Fibroblast of the conjunctiva (primary cell): ENCODE measurements around the gene RAD18.
A peak's percentile ranks its signal among the peaks of the same experiment; 100 is the strongest.

Source experiments
- DNase-seq: peaks from one replicate; pipeline ENCODE4 v3.0.0-alpha.2; 2010; ENCODE audit warnings: low read depth

Gene RAD18, protein sequence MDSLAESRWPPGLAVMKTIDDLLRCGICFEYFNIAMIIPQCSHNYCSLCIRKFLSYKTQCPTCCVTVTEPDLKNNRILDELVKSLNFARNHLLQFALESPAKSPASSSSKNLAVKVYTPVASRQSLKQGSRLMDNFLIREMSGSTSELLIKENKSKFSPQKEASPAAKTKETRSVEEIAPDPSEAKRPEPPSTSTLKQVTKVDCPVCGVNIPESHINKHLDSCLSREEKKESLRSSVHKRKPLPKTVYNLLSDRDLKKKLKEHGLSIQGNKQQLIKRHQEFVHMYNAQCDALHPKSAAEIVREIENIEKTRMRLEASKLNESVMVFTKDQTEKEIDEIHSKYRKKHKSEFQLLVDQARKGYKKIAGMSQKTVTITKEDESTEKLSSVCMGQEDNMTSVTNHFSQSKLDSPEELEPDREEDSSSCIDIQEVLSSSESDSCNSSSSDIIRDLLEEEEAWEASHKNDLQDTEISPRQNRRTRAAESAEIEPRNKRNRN

DNA sequence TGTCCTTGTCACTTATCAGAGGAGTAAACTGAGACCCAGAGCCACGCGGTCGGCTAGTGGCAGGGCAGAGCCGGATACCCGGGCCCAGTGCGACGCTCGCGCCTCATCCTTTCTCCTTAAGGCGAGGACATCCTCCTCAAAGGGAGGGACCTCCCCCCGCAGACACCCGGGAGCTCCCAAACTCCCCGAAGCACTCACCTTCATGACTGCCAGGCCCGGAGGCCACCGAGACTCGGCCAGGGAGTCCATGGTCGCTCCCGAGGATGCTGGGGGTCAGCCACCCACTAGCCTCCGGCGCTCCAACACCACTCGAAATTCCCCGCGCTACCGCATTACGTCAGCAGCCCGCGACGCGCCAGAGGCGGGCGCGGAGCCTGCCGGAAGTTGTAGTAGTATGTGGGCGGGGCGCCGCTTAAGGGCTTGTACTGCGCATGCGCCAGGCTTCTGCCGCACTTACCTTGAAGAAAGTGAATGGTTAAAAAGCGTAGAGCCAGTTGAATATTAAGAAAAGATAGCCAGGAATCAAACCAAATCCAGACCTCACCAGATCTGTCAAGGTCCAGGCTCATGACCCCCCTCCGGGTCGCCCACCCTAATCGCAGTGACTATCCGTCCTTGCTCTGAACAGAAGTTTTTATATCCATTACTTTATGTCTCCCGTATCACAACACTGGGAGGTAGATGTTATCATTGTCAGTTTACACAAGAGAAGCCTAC lies at the start of gene RAD18:
Gene RAD18 (minus strand): TSS at position 336 of the 717 bp plus-strand sequence. CDS start 87 bp downstream, at position 249.
- peak; percentile 83 for DNase-seq

DNA sequence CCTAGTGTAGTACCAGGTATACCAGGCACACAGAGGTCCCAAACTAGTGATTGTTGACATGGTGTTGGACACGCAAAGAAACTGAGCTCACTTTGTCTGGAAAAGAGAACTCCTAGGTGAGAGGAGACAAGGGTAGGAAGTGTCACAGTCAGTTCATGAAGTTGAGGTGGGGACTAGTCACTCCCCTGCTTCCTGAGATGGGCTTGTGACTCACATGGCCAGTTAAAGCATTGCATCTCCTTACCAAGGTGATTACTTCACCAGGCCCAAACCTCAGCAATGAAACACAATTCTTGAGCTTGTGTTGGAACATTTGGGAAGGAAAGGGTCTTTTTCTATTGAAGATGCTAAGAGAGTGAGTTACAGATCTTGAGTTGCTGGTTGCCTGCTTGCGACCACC lies 49.2 kb upstream of the RAD18 start:
- DNase-seq, result no peak

DNA sequence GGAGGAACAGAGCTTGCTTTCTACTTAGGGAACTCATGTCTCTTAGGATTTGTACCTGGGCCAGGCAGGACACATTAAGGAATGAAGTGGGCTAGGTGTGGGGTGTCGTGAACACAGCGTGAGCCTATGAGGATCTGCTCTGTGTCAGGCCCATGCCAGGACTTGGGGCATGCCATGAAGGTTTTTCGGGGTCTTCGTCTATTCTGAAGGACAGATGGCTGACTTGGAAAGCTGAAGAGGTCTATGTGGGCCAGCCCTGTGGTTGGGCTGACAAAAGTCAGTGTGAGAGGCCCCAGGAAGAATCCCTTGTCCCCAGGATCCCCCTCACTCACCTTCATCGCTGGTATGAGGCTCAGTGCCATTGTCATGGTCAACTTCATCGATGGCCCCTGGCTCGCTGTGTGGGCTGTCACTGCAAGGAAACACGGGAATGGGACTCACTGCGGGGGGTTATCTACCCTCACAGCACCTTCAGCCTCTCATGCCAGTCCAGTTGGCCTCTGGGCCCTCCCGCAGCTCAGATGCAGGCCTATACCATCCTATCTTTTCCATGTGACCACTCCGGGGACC lies 46.8 kb upstream of the RAD18 start:
- no peak for DNase-seq

DNA sequence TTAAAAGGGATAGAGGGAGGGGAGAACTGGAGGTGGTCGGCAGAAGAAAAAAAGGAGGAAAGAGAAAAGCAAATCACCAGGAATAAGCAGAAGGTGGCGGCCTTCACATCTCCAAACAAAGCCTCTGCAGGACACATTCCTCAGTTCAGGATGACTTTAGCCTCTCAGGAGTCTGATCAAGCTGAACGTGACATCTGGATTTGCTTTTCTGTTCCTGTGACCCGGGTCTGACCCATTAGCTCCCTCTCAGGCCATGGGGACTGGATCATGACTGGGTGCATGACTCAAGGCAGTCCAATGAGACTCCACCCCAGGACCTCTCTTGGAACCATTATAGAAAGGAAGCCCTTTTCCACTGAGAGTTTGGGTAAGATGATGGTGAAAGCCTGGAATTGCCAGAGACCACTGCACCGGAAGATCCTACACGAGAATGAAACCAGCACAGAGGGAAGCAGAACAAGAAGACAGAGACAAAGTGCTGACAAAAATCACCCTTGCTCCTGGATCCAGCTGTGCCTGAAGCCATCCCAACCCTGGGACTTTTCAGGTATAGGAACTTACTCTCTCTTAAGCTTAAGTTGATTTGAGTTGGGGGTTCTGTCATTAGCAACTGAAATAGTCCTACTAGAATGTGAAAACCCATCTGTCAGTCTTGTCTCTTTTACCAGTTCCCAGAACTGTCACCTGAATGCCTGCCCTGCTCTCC lies 45.4 kb upstream of the RAD18 start:
- peak; percentile 9 for DNase-seq

DNA sequence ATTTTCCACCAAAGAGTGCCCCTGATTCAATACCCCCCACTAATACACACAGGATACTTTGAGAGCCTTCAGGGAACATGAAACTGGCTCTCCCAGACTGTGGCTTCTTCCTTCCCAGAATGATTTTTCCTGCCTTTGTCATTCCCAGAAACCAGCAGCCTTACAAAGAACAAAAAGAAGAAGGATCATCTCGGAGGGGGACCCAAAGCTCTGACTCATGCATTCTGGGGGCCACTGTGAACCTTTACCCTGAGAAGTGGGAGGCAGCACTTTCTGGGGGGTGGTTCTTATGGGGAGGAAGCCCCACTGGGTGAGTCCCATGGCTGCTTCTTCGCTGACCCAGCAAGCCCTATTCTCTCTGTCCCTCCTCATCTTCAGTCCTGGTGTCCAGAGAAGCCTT lies 44.7 kb upstream of the RAD18 start:
- DNase-seq, result no peak

DNA sequence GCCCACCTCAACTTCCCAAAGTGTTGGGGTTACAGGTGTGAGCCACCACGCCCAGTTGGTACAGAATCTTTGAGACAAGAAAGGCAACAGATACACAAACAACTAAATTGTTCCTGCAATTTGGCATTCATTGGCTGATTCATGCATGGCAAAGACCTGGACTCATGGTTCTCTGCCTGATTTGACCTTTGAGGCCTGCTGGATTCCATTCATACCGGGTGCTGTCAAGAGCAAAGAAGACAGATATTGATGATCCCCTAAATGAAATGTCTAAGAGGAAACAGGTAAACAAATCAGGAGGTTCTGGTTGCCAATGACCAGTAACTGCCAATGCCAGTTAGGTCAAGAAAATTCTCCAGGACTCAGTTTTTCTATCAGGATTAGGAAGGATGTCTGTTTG lies 43.9 kb upstream of the RAD18 start:
- DNase-seq, result no peak

DNA sequence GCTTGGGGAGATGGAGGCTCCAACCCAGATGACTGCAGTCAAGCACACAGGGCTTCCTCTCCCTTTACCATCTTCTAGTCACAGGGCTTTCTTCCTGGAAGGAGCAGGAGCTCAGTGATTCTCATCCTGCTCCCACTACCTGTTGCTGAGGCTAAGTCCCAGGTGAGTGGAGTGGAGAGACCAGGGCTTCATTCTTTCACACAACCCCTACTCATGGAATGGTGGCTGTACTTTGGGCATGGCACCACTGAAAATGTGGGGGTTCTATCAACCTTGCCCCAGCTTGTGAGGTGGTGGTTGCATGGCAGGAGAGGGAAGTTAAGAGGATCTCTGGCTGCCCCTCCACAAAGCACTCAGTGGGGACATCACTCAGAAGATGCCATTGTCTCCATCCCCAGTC lies 36.8 kb upstream of the RAD18 start:
- DNase-seq, result no peak

DNA sequence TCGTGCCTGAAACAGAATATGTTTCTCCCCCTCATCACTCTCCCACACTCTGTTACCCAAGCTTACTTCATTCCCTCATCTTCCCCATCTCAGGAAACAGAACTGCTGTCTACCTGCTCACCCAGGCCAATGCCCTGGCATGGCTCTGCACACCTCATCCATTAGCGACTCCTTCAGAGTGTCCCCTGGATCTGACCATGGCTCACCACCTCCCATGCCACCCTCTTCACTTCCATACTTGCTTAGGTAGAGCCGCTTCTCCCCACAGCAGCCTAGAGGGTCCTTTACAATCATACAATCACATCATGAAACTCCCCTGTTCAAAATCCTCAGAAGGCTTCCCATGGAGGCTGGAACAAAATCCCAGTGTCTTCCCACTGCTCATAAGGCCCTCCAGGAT lies 33.9 kb upstream of the RAD18 start:
- DNase-seq, result no peak

DNA sequence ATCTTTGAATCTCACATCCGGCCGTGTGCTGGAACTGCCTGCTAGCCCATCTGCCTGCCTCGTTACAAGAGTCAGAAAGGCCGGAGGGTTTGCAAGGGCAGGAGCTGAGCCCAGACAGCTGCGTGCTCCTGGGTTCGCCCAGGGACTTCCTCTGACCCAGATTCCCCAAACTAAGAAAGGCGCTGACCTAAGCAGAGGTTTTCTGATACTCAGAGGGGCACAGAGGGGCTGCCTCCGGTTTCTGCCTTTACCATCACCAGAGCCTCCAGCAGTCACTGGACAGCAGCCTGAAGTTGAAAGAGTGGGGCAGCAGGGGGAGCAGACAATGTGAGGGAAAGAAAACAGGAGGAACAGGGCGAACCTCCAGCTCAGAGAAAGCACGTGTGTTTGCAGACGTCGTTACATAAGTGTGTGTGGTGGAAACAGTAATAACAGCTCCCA lies 33.4 kb upstream of the RAD18 start:
- peak; percentile 4 for DNase-seq

DNA sequence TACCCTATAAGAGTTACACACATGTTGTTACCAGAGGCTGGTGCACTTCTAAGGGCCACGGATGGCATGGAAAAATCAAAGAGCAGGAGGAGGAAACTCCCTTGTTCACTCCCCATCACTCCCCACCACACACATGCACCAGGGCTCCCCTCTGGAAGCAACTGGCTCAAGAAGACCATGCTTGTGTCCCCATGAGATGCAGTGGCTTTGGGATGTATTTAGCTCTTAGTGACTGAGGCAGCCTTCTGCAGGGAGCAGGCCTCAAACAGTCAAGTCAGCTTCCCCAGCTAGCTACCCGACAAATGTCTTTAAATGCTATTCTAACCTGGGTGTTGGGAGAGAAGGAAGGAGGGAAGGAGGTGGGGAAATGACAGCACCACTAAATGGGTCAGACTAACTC lies 32.9 kb upstream of the RAD18 start:
- no peak for DNase-seq

DNA sequence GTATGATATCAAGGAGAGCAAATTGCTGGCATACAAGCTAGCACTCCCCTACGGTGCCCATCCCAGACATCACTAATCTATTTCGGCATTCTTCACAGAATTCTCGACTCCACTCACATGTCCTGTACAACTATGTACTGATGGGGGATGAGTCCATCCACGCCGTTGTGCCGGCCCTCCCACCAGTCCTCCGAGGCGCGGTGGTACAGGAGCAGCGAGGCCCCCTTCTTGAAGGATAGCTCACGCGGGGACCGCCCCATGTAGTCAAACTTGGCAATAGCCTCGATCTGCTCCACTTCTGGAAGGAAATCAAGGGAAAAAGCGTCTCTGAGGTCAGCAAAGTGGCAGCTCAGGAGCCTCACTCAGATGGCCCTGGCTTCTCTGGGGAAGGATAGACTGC lies 31.0 kb upstream of the RAD18 start:
- no peak for DNase-seq

DNA sequence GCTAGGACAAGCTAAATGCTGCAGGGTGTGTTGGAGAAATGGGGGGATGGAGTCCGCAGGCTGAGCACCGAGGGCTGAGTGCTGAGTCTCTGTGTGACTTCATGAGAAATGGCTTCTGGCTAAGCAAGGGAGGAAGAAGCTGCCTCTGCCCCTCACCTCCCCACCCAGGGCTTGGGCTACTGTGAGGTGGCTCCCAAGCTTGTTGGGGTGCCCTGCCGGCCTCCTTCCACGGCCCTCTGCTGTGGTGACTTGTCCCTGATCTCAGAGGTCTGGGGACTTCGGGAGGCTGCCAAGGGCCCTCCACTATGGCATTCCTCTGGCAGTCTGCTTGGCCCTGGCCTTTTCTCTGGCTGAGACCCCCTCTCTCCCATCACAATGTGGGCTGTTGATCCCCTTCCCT lies 30.1 kb upstream of the RAD18 start:
- no peak for DNase-seq

DNA sequence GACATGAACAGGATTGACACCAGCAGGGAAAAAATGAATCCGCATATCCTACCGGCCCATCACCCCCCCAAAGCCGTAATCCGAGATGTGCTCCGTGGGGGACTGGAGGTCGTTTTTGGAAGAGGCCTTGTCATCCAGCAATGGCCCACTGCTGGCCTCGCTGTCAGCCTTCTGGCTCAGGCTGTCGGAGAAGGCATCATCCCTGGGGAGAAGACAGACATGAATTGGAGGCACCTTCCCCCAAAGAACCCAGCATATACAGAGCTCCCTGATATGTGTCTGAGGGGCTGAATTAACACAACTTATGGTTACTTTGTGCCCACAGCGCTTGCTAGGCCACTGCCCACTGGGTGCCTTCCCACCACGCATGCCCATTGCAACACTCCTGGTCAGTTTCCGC lies 29.6 kb upstream of the RAD18 start:
- DNase-seq, result no peak

DNA sequence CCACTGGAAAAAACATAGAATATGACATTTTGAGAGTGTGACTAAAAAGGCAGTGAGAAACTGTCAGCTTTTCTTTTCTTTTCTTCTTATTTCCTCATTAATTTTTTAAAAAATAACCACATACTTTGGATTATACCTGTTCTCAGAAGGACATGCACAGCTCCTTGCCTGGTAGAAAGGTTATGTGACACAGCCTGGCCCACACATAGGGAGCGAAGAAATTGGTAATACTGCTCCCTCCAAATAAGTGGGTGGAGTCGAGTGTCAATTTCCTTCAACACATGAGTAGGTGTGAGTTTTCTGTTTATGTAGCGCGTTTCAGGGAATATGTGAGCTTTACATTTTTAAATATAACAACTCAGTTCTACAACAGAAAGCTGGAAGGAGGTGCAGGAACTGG lies 28.9 kb upstream of the RAD18 start:
- no peak for DNase-seq

DNA sequence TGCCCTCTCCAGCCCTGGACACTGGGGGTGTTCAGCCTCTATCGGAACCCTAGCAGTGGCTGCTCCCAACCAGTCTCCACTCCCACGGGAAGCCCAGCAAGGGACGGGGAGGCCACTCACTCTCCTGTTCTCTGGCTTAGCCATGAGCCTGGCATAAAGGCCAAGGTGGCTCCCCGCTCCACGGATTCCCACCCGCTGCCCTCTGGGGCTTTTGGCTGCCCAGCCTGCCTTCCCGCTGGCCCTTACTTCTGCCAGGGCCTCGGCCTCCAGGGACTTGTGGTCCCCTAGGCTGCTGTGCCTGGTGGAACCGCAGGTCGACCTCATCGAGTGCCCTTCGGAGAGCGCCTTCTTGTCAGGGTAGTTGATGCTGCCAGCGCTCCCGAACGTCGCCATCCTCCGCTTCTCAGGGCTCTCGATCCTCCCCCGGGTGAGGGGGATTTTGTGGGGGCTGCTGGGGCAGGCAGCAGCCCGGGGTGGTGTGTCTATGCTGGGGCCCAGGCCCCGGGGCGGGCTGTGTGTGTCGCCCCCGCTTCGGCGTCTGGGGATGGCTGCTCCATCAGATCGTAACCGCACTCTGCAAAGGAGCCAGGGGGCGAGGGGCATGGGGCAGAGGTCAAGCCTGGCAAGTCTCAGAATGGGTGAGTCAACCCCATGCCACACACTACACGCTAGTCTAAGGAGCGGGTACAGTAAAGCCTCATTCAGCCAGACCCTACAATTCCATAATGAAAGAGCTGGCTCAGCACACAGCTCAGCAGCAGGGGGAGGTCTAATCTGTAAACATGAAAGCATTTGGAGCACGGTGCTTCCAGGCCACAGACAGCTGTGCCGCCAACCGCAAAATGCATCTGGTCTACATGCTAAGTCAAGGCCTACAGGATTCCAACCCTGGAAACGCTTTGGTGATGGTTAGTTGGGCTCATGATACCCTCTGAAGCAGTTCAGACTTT lies 27.3 kb upstream of the RAD18 start:
- DNase-seq, result peak; percentile 12

DNA sequence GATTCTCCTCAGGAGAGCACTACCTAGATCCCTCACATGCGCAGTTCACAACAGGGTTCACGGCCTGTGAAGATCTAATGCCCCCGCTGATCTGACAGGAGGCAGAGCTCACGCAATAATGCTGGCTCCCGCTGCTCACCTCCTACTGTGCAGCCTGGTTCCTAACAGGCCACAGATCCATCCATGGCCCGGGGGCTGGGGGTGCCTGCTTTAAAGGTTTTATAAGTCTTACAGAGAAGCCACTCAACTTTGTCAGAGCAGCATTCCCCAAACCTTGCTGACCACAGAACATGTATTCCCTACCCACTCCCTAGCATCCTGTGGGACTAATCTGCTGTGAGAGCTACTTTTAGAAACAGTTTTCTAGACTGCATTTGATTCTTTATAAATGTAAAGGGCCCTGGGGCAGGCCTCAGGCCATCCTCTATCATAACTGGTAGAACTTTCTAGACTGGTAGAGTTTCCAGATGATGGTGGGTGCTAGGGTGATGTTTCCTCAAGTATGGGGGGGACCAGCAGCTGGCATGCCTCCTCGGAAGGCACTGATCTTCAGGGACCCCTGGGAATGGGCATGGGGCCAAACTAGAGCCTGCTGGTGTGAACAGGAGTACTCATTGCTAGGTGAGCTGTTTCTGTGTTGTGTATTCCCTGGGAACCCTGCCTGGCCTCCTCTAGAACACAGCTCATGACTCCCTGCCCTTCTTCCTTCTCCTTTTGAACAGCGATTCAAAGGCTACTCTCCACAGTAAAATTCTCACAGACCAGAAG lies 25.7 kb upstream of the RAD18 start:
- no peak for DNase-seq

DNA sequence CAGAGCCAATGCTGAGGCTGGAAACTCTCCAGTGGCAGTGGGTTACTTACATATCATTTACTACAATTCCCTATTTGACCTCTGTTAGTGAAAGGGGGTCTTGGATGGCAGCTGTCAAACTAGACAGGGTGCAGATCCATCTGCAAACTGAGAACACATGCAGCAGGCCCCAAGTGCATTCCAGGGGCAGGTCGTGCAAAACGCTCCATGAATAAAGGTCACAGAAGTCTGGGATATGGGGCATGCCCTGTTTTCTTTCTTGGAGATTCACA lies 25.0 kb upstream of the RAD18 start:
- no peak for DNase-seq

DNA sequence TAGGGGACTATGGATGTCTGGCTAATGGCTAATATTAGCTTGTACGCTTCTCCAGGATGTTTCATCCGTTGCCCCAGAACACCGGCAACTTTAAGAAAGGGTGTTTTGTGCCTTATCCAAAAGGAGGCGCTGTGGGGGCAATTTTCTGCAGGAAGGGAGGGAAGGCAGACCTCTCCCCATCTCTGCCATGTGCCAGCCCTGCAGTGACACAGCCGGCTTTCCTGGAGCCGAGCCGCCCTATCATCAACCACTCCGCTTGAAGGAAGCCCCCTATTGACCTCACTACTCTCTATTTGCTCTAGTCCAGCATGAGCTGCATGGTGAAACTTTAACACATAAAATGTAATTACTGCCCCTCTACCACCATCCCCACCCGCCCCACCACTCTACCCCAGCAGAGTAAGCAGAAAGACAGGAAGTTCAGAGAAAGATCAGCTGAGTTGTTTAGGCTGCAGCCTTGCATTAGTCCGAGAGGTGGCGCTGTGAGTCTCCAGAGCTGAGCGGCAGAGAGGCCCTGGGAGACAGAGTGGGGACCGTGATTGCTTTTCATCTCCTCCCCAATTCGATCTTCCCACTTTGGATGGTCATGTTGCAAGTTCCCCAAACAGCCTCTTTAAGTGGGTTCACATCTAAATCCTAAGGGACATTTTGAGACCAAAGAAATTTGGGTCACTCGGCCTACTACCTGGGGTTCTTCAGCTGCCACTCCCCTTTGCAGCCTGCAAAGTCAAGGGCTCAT lies 24.5 kb upstream of the RAD18 start:
- peak; percentile 35 for DNase-seq

DNA sequence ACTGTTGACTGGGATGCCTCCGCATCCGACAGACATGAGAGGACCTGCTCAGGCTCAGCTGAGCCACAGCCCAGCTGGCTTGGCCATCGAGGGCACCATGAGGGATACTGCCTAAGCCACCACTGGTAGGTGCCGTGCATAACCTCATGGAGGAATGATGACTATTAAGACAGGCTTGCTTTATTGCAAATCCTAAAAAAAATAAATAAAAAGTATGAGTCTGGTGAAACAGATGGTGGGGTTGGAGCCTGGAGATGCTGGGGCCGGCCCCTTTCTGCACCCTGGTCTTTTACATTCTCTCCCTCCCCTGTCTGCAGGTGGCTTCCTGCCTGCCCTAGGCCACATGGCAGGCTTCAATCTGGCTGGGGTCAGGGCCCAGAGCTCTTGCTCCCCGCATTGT lies 24.0 kb upstream of the RAD18 start:
- no peak for DNase-seq

DNA sequence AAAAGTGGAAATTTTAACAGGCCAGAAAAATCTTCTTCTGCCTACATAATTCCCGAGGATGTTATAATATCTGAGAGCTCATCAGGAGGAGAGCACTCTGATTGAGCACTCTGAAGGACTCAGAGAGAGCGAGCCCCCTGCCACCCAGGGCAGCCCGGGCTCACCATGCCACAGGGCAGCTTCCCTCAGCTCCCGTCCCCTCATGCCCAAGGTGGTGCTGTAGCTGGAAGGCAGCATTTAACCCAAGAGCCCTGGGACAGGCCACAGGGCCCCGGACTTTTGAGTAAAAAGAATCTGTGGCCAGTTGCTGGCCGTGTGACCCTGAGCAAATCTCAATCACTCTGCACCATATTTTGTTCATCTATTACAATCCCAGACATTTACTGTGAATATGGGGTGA lies 23.5 kb upstream of the RAD18 start:
- no peak for DNase-seq
